ENCODE measurements around the gene DDX18.
"Not testable (repeated sequence)": the region's sequence is repeated elsewhere in the genome, so short reads cannot be mapped to it uniquely, and the experiment has no call there.

The DDX18 gene

GRCh38 chr2:117818921-117819320 is 4.4 kb downstream of the DDX18 start:
- Histone ChIP-seq H3K79me2 (ENCODE audit: low read length) (peaks cover 59% of the 10 kb centered on the region), H3K27ac (ENCODE audit: low read length) (no peak overlapping the region), H3K4me3 (ENCODE audit: low read length) (no peak overlapping the region), H3K9me2 (replicated peaks; ENCODE audit: insufficient read depth, low read length) (no peaks in the 10 kb centered on the region), H4K20me1 (ENCODE audit: insufficient read depth, low read length) (peaks cover 4% of the 10 kb centered on the region; the same call in 1 of the 2 replicates), H3K4me2 (ENCODE audit: low read depth, low read length) (no peak overlapping the region), H3K27me3 (replicated peaks; ENCODE audit: insufficient read depth, low read length) (no peaks in the 10 kb centered on the region), H2AFZ (ENCODE audit: low read length) (no peak overlapping the region), H3F3A (ENCODE audit: insufficient read depth, low read length) (peaks cover 11% of the 10 kb centered on the region), H3K4me1 (ENCODE audit: low read length) (peaks cover 7% of the 10 kb centered on the region), H3K9me3 (replicated peaks; ENCODE audit: insufficient read depth, low read length) (no peaks in the 10 kb centered on the region), H3K9ac (ENCODE audit: low read length) (no peak overlapping the region), H3K36me3 (replicated peaks; ENCODE audit: insufficient read depth, low read length) (peaks cover 31% of the 10 kb centered on the region)
- TF ChIP-seq CTCF (IDR thresholded peaks at IDR 0.05; ENCODE audit: low read length) (no peak), EZH2phosphoT487 (IDR thresholded peaks at IDR 0.05; ENCODE audit: low read length) (no peak), EZH2 (optimal IDR thresholded peaks at IDR 0.05; ENCODE audit: low read depth, low read length) (no peak)
- DNase-seq: no peak

GRCh38 chr2:117820444-117820843 is 6.0 kb downstream of the DDX18 start:
- no peak for DNase-seq
- H3K79me2 ChIP-seq (ENCODE audit: low read length): peaks cover 51% of the 10 kb centered on the region
- peaks cover 7% of the 10 kb centered on the region for H3K4me1 ChIP-seq (ENCODE audit: low read length)
- H3K27me3 ChIP-seq (replicated peaks; ENCODE audit: insufficient read depth, low read length): no peaks in the 10 kb centered on the region
- no peaks in the 10 kb centered on the region for H3K9me3 ChIP-seq (replicated peaks; ENCODE audit: insufficient read depth, low read length)
- no peak overlapping the region for H3K9ac ChIP-seq (ENCODE audit: low read length)
- no peak overlapping the region for H3K27ac ChIP-seq (ENCODE audit: low read length)
- peaks cover 4% of the 10 kb centered on the region; the same call in 1 of the 2 replicates for H4K20me1 ChIP-seq (ENCODE audit: insufficient read depth, low read length)
- no peaks in the 10 kb centered on the region for H3K9me2 ChIP-seq (replicated peaks; ENCODE audit: insufficient read depth, low read length)
- H3K4me3 ChIP-seq (ENCODE audit: low read length): no peak overlapping the region
- TF ChIP-seq CTCF (IDR thresholded peaks at IDR 0.05; ENCODE audit: low read length): no peak
- H3K36me3 ChIP-seq (replicated peaks; ENCODE audit: insufficient read depth, low read length): peaks cover 34% of the 10 kb centered on the region
- no peak overlapping the region for H3K4me2 ChIP-seq (ENCODE audit: low read depth, low read length)
- no peak overlapping the region for H2AFZ ChIP-seq (ENCODE audit: low read length)
- no peaks in the 10 kb centered on the region for H3F3A ChIP-seq (ENCODE audit: insufficient read depth, low read length)

GRCh38 chr2:117825437-117825836 is 10.9 kb downstream of the DDX18 start:
- Histone ChIP-seq H3K4me2 (ENCODE audit: low read depth, low read length) (no peak overlapping the region), H3F3A (ENCODE audit: insufficient read depth, low read length) (no peaks in the 10 kb centered on the region), H3K4me3 (ENCODE audit: low read length) (no peak overlapping the region), H3K27me3 (replicated peaks; ENCODE audit: insufficient read depth, low read length) (no peaks in the 10 kb centered on the region), H3K79me2 (ENCODE audit: low read length) (peaks cover 7% of the 10 kb centered on the region; the same call in 1 of the 2 replicates), H3K9ac (ENCODE audit: low read length) (no peak overlapping the region), H3K9me3 (replicated peaks; ENCODE audit: insufficient read depth, low read length) (no peaks in the 10 kb centered on the region), H3K4me1 (ENCODE audit: low read length) (no peaks in the 10 kb centered on the region), H3K36me3 (replicated peaks; ENCODE audit: insufficient read depth, low read length) (peaks cover 18% of the 10 kb centered on the region), H4K20me1 (ENCODE audit: insufficient read depth, low read length) (no peaks in the 10 kb centered on the region), H2AFZ (ENCODE audit: low read length) (no peak overlapping the region), H3K9me2 (replicated peaks; ENCODE audit: insufficient read depth, low read length) (no peaks in the 10 kb centered on the region), H3K27ac (ENCODE audit: low read length) (no peak overlapping the region)
- TF ChIP-seq CTCF (IDR thresholded peaks at IDR 0.05; ENCODE audit: low read length) (no peak), EZH2phosphoT487 (IDR thresholded peaks at IDR 0.05; ENCODE audit: low read length) (no peak), EZH2 (optimal IDR thresholded peaks at IDR 0.05; ENCODE audit: low read depth, low read length) (no peak)
- DNase-seq: no peak

- not testable (repeated sequence) for H3K9me2 ChIP-seq (replicated peaks; ENCODE audit: insufficient read depth, low read length)
These were observed 13.0 kb downstream of the DDX18 start for GRCh38 chr2:117827464-117827863.

More at GRCh38 chr2:117827464-117827863, 13.0 kb downstream of the DDX18 start:
- H3K4me3 ChIP-seq (ENCODE audit: low read length); H3K79me2 ChIP-seq (ENCODE audit: low read length); H3K4me1 ChIP-seq (ENCODE audit: low read length); DNase-seq; H3K9me3 ChIP-seq (replicated peaks; ENCODE audit: insufficient read depth, low read length); H2AFZ ChIP-seq (ENCODE audit: low read length); H3K9ac ChIP-seq (ENCODE audit: low read length); H3F3A ChIP-seq (ENCODE audit: insufficient read depth, low read length); H3K4me2 ChIP-seq (ENCODE audit: low read depth, low read length); H4K20me1 ChIP-seq (ENCODE audit: insufficient read depth, low read length); H3K27ac ChIP-seq (ENCODE audit: low read length); H3K27me3 ChIP-seq (replicated peaks; ENCODE audit: insufficient read depth, low read length): not testable (repeated sequence)
- peaks cover 15% of the 10 kb centered on the region for H3K36me3 ChIP-seq (replicated peaks; ENCODE audit: insufficient read depth, low read length)
